ENCODE data around the gene UBE2J2. TPM values are rescaled to one million over a fixed set of nuclear protein-coding genes. Genes with fewer than 3 reads are reported as not detected.

Gene UBE2J2
- total and polyA plus RNA-seq, 2 donors (not counting 3 experiments of a cell fraction or from before 2014, with no cell fraction given): 60.7 to 80.7 TPM

DNA sequence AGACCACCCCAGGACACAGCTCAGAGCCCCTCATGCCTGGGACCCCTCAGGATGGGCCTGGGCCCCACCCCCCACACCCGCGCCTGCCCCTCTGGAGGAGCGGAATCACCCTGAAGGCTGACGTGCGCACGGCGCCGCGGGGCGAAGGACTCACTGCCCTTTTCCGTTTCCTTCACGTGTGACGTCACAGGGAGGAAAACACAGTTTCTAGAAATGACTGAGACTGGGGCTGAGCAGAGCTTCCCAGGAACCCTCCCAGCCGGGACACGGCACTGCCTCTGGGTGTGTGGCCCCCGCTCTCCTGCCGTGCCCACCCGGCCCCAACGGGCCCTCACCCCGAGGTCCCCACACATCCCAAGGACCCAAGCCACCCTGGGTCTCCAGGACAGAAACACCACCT, 54.3 kb downstream of the UBE2J2 start:
- Histone ChIP-seq H2AFZ (ENCODE audit: low read depth, low read length) (no peak overlapping the region), H3K9me1 (replicated peaks; ENCODE audit: control insufficient read depth, extremely low read depth, insufficient read depth, low read length) (no peaks in the 10 kb centered on the region), H3K79me2 (ENCODE audit: control insufficient read depth, insufficient read depth, low read length) (no peaks in the 10 kb centered on the region), H3K27me3 (ENCODE audit: control insufficient read depth in 2 of 2, insufficient read depth in 2 of 2, low read length in 2 of 2) (no peaks in the 10 kb centered on the region), H3K9me3 (replicated peaks; ENCODE audit: control insufficient read depth, insufficient read depth, low read length) (no peaks in the 10 kb centered on the region), H3K9ac (replicated peaks; ENCODE audit: extremely low read depth, insufficient read depth, low read length) (no peak overlapping the region), H3K36me3 (ENCODE audit: control insufficient read depth in 2 of 2, extremely low read depth in 1 of 2, insufficient read depth in 2 of 2, low read length in 2 of 2) (peaks cover 2 to 34% of the 10 kb centered on the region in 2 experiments), H3K4me1 (ENCODE audit: control insufficient read depth, extremely low read depth, insufficient read depth, low read length) (no peaks in the 10 kb centered on the region), H3K27ac (ENCODE audit: insufficient read depth, low read depth, low read length) (no peak overlapping the region), H4K20me1 (replicated peaks; ENCODE audit: control insufficient read depth, extremely low read depth, insufficient read depth, low read length) (no peaks in the 10 kb centered on the region), H3K4me2 (ENCODE audit: insufficient read depth, low read length) (no peak overlapping the region), H3K4me3 (replicated peaks in 1 of 3; ENCODE audit: insufficient read depth in 1 of 3, low read depth in 1 of 3, low read length in 3 of 3) (no peak overlapping the region)
- DNase-seq (ENCODE audit: low read depth, low spot score) (no peak), FAIRE-seq (no peak)
- BruUV-seq (replicated peaks): no TSS peak
- ChIA-PET POLR2A (interaction anchor here (0.6 kb wide), 1 partner anchor 215 kb away, joined by 3 read pairs; no protein-coding TSS in a partner anchor), CTCF (interaction anchor here (0.5 kb wide), 1 partner anchor 232 kb away, joined by 3 read pairs; no protein-coding TSS in a partner anchor)
- no peak for TF ChIP-seq EZH2 (IDR thresholded peaks at IDR 0.05; ENCODE audit: borderline replicate concordance, low read depth, low read length, severe bottlenecking)
- TF ChIP-seq POLR2AphosphoS5 (IDR thresholded peaks at IDR 0.05; ENCODE audit: insufficient read depth, low read depth, low read length): no peak
- TF ChIP-seq, protein P1, sequence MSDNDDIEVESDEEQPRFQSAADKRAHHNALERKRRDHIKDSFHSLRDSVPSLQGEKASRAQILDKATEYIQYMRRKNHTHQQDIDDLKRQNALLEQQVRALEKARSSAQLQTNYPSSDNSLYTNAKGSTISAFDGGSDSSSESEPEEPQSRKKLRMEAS (IDR thresholded peaks at IDR 0.05; ENCODE audit: insufficient read depth, insufficient read length): no peak
- dilution Hi-C loops (cut with MboI; ENCODE audit: extremely low pct_ligation_motif_present, low sequenced_read_pairs): no loop called here
- intact Hi-C loops (cut with micrococcal nuclease): no loop called here

DNA sequence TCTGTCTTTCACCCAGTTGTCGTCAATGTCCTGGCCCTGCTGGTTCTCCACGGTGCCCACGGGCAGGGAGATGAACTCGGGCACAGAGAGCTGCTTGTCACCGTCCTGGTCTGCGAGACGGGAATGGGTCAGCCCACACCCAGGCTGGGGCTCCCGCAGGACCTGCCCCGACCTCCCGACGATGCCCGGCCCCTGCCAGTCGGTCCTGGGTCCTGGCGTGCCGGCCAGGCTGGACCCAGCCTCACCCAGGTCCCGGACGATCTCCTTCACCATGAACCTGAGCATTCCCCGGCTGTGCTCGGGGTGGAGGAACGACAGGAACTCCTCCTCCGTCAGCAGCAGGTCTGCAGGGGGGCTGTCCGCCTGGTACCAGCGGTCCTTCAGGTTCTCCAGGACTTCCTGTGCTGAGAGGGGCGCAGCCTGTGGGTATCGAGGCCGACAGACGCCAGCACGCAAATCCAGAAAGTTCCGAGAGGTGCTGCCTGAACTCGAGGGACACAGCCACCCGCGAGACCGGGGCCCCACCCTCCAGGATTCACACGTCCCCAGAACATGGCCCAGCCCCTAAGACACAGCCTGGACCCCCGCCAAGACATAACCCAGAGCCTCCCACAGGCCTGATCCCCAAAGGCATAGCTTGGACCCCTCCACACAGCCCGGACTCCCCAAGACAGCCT, 55.0 kb downstream of the UBE2J2 start:
- POLR2A ChIA-PET: interaction anchor here (0.6 kb wide), 1 partner anchor 216 kb away, joined by 3 read pairs; no protein-coding TSS in a partner anchor
- H4K20me1 ChIP-seq (replicated peaks; ENCODE audit: control insufficient read depth, extremely low read depth, insufficient read depth, low read length): no peaks in the 10 kb centered on the region
- no peak overlapping the region for H2AFZ ChIP-seq (ENCODE audit: low read depth, low read length)
- H3K9ac ChIP-seq (replicated peaks; ENCODE audit: extremely low read depth, insufficient read depth, low read length): no peak overlapping the region
- dilution Hi-C loops (cut with MboI; ENCODE audit: extremely low pct_ligation_motif_present, low sequenced_read_pairs) (no loop called here), intact Hi-C loops (cut with micrococcal nuclease) (no loop called here)
- no peak overlapping the region for H3K4me2 ChIP-seq (ENCODE audit: insufficient read depth, low read length)
- no peak overlapping the region for H3K27ac ChIP-seq (ENCODE audit: insufficient read depth, low read depth, low read length)
- no peak for TF ChIP-seq POLR2A (IDR thresholded peaks at IDR 0.05; ENCODE audit: low read depth, low read length)
- TF ChIP-seq POLR2AphosphoS5 (IDR thresholded peaks at IDR 0.05; ENCODE audit: insufficient read depth, low read depth, low read length): no peak
- TF ChIP-seq, protein P2, sequence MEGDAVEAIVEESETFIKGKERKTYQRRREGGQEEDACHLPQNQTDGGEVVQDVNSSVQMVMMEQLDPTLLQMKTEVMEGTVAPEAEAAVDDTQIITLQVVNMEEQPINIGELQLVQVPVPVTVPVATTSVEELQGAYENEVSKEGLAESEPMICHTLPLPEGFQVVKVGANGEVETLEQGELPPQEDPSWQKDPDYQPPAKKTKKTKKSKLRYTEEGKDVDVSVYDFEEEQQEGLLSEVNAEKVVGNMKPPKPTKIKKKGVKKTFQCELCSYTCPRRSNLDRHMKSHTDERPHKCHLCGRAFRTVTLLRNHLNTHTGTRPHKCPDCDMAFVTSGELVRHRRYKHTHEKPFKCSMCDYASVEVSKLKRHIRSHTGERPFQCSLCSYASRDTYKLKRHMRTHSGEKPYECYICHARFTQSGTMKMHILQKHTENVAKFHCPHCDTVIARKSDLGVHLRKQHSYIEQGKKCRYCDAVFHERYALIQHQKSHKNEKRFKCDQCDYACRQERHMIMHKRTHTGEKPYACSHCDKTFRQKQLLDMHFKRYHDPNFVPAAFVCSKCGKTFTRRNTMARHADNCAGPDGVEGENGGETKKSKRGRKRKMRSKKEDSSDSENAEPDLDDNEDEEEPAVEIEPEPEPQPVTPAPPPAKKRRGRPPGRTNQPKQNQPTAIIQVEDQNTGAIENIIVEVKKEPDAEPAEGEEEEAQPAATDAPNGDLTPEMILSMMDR (IDR thresholded peaks at IDR 0.05; ENCODE audit: extremely low read depth in 1 of 2, insufficient read depth in 1 of 2, low read depth in 1 of 2, low read length in 2 of 2): no peak
- TF ChIP-seq, protein P1 (IDR thresholded peaks at IDR 0.05; ENCODE audit: insufficient read depth, insufficient read length): no peak
- no peak for TF ChIP-seq MYC (IDR thresholded peaks at IDR 0.05; ENCODE audit: low read depth, low read length)
- no peak for TF ChIP-seq JUN (IDR thresholded peaks at IDR 0.05; ENCODE audit: borderline replicate concordance, insufficient read depth, insufficient read length, low read depth)
- no peak for TF ChIP-seq FOS (IDR thresholded peaks at IDR 0.05; ENCODE audit: borderline replicate concordance, insufficient read depth, low read length)
- no peak for TF ChIP-seq EZH2 (IDR thresholded peaks at IDR 0.05; ENCODE audit: borderline replicate concordance, low read depth, low read length, severe bottlenecking)
- TF ChIP-seq GATA2 (IDR thresholded peaks at IDR 0.05; ENCODE audit: insufficient read depth, insufficient read length, low read depth, low read length): no peak
- peaks cover 2 to 34% of the 10 kb centered on the region in 2 experiments for H3K36me3 ChIP-seq (ENCODE audit: control insufficient read depth in 2 of 2, extremely low read depth in 1 of 2, insufficient read depth in 2 of 2, low read length in 2 of 2)
- FAIRE-seq: no peak
- no peak for DNase-seq (ENCODE audit: low read depth, low spot score)
- no peaks in the 10 kb centered on the region for H3K9me3 ChIP-seq (replicated peaks; ENCODE audit: control insufficient read depth, insufficient read depth, low read length)
- CTCF ChIA-PET: interaction anchor here (0.5 to 0.6 kb wide), 2 partner anchors 97 to 231 kb away, joined by 3 read pairs; no protein-coding TSS in a partner anchor
- H3K9me1 ChIP-seq (replicated peaks; ENCODE audit: control insufficient read depth, extremely low read depth, insufficient read depth, low read length): no peaks in the 10 kb centered on the region
- H3K27me3 ChIP-seq (ENCODE audit: control insufficient read depth in 2 of 2, insufficient read depth in 2 of 2, low read length in 2 of 2): no peaks in the 10 kb centered on the region
- H3K4me3 ChIP-seq (replicated peaks in 1 of 3; ENCODE audit: insufficient read depth in 1 of 3, low read depth in 1 of 3, low read length in 3 of 3): no peak overlapping the region
- no peaks in the 10 kb centered on the region for H3K4me1 ChIP-seq (ENCODE audit: control insufficient read depth, extremely low read depth, insufficient read depth, low read length)
- no TSS peak for BruUV-seq (replicated peaks)
- no peaks in the 10 kb centered on the region for H3K79me2 ChIP-seq (ENCODE audit: control insufficient read depth, insufficient read depth, low read length)
